Fibroblast of lung (primary cell): ENCODE measurements around the gene HIVEP3. TPM values are rescaled to one million over a fixed set of nuclear protein-coding genes. Genes with fewer than 3 reads are reported as not detected.
A peak's percentile ranks its signal among the peaks of the same experiment; 100 is the strongest.

Source experiments
- DNase-seq, 2 donors: peaks; one replicate each; pipeline versions ENCODE4 v3.0.0 to v3.0.0-alpha.2; 2010; ENCODE audit warnings: low read depth in 2 of 2
- H2AFZ ChIP-seq: 2 replicates; pipeline ENCODE4 v1.5.1; 2012; ENCODE audit warnings: low read length, control low read depth, inconsistent platforms
- H3K27ac ChIP-seq: 2 replicates; pipeline ENCODE4 v1.5.1; 2011; ENCODE audit warnings: low read length, control low read depth; ENCODE audit not compliant: insufficient read depth
- H3K27me3 ChIP-seq: 2 replicates; pipeline ENCODE4 v1.5.1; 2011; ENCODE audit warnings: mild to moderate bottlenecking, low read length; ENCODE audit not compliant: control insufficient read depth, insufficient read depth
- H3K36me3 ChIP-seq: 2 replicates; pipeline ENCODE4 v1.5.1; 2011; ENCODE audit warnings: low read length; ENCODE audit not compliant: control insufficient read depth, insufficient read depth
- H3K4me1 ChIP-seq: 2 replicates; pipeline ENCODE4 v1.5.1; 2011; ENCODE audit warnings: low read length; ENCODE audit not compliant: control insufficient read depth, insufficient read depth; ENCODE audit errors: extremely low read depth
- H3K4me2 ChIP-seq: 2 replicates; pipeline ENCODE4 v1.5.1; 2011; ENCODE audit warnings: low read length, control low read depth; ENCODE audit not compliant: insufficient read depth; ENCODE audit errors: extremely low read depth
- H3K4me3 ChIP-seq, 4 experiments: fragments of 200-600 bp in 1 of 4; sonication (generic) in 1 of 4; replicated peaks in 1 of 4; 2 replicates each; pipeline ENCODE4 v1.5.1; 2011 to 2016; ENCODE audit warnings: low read length in 4 of 4, low read depth in 3 of 4, mild to moderate bottlenecking in 3 of 4, control low read depth in 2 of 4, inconsistent platforms in 1 of 4, mixed read lengths in 1 of 4; ENCODE audit not compliant: insufficient read depth in 1 of 4; ENCODE audit errors: control extremely low read depth in 1 of 4
- H3K79me2 ChIP-seq: 2 replicates; pipeline ENCODE4 v1.5.1; 2012; ENCODE audit warnings: mild to moderate bottlenecking, low read length, inconsistent platforms; ENCODE audit not compliant: control insufficient read depth, insufficient read depth
- H3K9ac ChIP-seq: 2 replicates; pipeline ENCODE4 v1.5.1; 2011; ENCODE audit warnings: mild to moderate bottlenecking, low read length, control low read depth; ENCODE audit not compliant: insufficient read depth
- H3K9me3 ChIP-seq: 2 replicates; pipeline ENCODE4 v1.5.1; 2012; ENCODE audit warnings: low read depth, low read length; ENCODE audit not compliant: control insufficient read depth, insufficient read depth
- H4K20me1 ChIP-seq: 2 replicates; pipeline ENCODE4 v1.5.1; 2011; ENCODE audit warnings: low read length; ENCODE audit not compliant: control insufficient read depth, insufficient read depth; ENCODE audit errors: extremely low read depth
- EZH2 ChIP-seq: IDR thresholded peaks from 2 replicates; pipeline ENCODE4 v1.5.1; 2012; ENCODE audit warnings: low read length, control low read depth, mild to moderate bottlenecking; ENCODE audit errors: missing control alignments
- polyA plus RNA-seq, 2 donors: library from polyadenylated mRNA; depleted of rRNA in 1 of 2; stranded (reverse) in 1 of 2; unstranded in 1 of 2; fragments of >200 nt; gene quantifications; 2 replicates each; pipeline ENCODE4 v1.2.1, GENCODE V29; 2011 to 2012; ENCODE audit warnings: missing spikeins in 1 of 2
- total RNA-seq: library from RNA; depleted of rRNA; stranded (reverse); fragments of >200 nt; gene quantifications from 2 replicates; pipeline ENCODE4 v1.2.1, GENCODE V29; 2014
- TF ChIP-seq, protein P1 (sequence below), 2 donors: IDR thresholded peaks in 1 of 2; conservative IDR thresholded peaks in 1 of 2; 1 replicate in 1 of 2; 2 replicates in 1 of 2; pipeline ENCODE4 v1.5.1; 2011 to 2012; ENCODE audit warnings: low read length in 2 of 2, control low read depth in 1 of 2, inconsistent platforms in 1 of 2, low read depth in 1 of 2, mild to moderate bottlenecking in 1 of 2

Gene HIVEP3
- total and polyA plus RNA-seq, 2 donors (not counting 1 experiment from before 2014, with no cell fraction given), result 0.83 to 3.2 TPM

DNA sequence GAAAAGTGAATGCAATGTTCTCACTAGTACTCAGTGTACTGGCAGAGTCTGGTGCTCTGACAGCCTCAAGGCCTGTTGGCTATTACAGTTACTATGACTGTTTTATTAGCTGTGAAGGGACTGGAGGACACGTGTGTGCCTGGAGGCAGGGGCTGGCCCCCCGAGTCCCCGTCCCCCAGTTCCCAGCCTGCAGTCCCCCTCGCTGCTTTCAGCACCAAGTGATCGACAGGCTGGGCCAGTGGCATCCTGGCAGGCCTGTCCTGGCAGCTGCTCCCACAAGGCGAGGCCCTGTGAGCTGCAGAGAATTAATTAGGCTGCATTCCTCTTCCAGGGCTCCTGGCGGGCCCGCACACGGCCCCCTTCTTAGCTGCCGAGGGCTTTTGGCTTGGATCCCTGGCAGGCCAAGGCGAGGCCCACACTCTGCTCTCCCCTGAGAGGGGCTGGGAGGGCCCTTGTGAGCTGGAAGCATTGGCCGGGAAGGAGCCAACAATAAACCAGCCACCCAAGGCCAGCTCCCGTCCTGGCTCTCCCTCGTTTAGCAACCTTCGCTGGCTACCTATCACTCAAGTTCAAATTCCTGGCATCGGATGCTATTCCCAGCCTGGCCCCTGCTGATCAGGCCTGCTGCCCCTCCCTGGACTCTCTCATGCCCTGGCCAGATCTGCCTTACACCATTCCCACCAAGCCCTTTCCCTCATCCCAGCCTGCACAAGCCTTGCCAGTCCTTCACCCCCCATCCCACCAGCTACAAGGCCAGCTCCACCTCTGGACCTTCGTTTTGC, 444.0 kb downstream of the HIVEP3 start:
- Histone ChIP-seq H3K4me3 (no peak overlapping the region), H3K9ac (no peak overlapping the region), H3K4me2 (no peak overlapping the region), H4K20me1 (no peaks in the 10 kb centered on the region), H3K27ac (no peak overlapping the region), H3K27me3 (no peaks in the 10 kb centered on the region), H3K9me3 (no peaks in the 10 kb centered on the region), H2AFZ (no peak overlapping the region), H3K79me2 (no peaks in the 10 kb centered on the region), H3K4me1 (no peaks in the 10 kb centered on the region), H3K36me3 (no peaks in the 10 kb centered on the region)
- TF ChIP-seq EZH2, result no peak
- TF ChIP-seq, protein P1, sequence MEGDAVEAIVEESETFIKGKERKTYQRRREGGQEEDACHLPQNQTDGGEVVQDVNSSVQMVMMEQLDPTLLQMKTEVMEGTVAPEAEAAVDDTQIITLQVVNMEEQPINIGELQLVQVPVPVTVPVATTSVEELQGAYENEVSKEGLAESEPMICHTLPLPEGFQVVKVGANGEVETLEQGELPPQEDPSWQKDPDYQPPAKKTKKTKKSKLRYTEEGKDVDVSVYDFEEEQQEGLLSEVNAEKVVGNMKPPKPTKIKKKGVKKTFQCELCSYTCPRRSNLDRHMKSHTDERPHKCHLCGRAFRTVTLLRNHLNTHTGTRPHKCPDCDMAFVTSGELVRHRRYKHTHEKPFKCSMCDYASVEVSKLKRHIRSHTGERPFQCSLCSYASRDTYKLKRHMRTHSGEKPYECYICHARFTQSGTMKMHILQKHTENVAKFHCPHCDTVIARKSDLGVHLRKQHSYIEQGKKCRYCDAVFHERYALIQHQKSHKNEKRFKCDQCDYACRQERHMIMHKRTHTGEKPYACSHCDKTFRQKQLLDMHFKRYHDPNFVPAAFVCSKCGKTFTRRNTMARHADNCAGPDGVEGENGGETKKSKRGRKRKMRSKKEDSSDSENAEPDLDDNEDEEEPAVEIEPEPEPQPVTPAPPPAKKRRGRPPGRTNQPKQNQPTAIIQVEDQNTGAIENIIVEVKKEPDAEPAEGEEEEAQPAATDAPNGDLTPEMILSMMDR (conservative IDR thresholded peaks at IDR 0.05 in 1 of 2, IDR thresholded peaks at IDR 0.05 in 1 of 2; ENCODE audit: low read depth in 1 of 2, low read length in 2 of 2), result no peak
- DNase-seq, result peak in 1 of 2 donors; percentile 47

DNA sequence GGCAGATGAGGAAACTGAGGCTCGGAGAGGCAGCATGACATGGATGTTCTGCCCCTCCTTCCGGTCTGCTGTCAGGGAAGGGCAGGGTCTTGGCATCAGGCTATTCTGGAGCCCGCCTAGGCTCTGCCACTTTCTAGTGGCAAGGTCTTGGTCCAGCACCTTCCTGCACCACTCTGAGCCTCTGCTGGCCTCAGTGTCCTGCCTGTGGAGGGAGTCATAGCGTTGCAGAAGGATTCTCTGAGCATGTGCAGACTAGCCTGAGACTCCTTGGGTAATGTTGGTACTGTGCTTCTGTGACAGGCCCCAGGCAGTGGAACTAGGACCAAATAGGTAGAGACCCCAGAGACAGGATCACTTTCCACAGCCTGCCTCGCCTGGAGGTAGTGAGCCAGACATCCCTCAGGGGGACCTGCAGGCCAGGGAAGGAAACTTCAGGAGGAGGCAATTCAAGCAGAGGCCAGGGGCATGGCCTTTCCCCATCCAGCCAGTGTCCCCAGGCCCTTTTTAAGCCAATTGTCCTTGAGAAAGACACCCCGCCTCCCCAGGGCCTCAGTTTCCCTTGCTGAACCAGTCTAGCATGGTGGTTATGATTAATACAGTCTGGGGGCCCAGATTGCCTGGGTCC, 444.9 kb downstream of the HIVEP3 start:
- Histone ChIP-seq H3K4me3 (no peak overlapping the region), H3K27me3 (no peaks in the 10 kb centered on the region), H4K20me1 (no peaks in the 10 kb centered on the region), H3K79me2 (no peaks in the 10 kb centered on the region), H3K36me3 (no peaks in the 10 kb centered on the region), H3K9ac (no peak overlapping the region), H2AFZ (no peak overlapping the region), H3K4me1 (no peaks in the 10 kb centered on the region), H3K9me3 (no peaks in the 10 kb centered on the region), H3K4me2 (no peak overlapping the region), H3K27ac (no peak overlapping the region)
- TF ChIP-seq EZH2, result no peak
- TF ChIP-seq, protein P1 (conservative IDR thresholded peaks at IDR 0.05 in 1 of 2, IDR thresholded peaks at IDR 0.05 in 1 of 2; ENCODE audit: low read depth in 1 of 2, low read length in 2 of 2), result no peak
- no peak for DNase-seq

- H3K9ac ChIP-seq, result no peak overlapping the region
- H3K36me3 ChIP-seq, result no peaks in the 10 kb centered on the region
- no peaks in the 10 kb centered on the region for H4K20me1 ChIP-seq
- no peak overlapping the region for H3K4me2 ChIP-seq
- H3K4me3 ChIP-seq, result no peak overlapping the region
- H3K27ac ChIP-seq, result no peak overlapping the region
- H2AFZ ChIP-seq, result no peak overlapping the region
- no peak for DNase-seq
- no peak for TF ChIP-seq EZH2
- TF ChIP-seq, protein P1 (conservative IDR thresholded peaks at IDR 0.05 in 1 of 2, IDR thresholded peaks at IDR 0.05 in 1 of 2; ENCODE audit: low read depth in 1 of 2, low read length in 2 of 2), result no peak
- no peaks in the 10 kb centered on the region for H3K79me2 ChIP-seq
- no peaks in the 10 kb centered on the region for H3K9me3 ChIP-seq
- no peaks in the 10 kb centered on the region for H3K4me1 ChIP-seq
- H3K27me3 ChIP-seq, result no peaks in the 10 kb centered on the region
These were observed 447.1 kb downstream of the HIVEP3 start for GRCh38 chr1:41471658-41472057.
